Lung (tissue), 12 donors: ENCODE measurements around the gene SLFNL1. TPM values are rescaled to one million over a fixed set of nuclear protein-coding genes. Genes with fewer than 3 reads are reported as not detected.

Experiments used
- ATAC-seq: fragments of 200-7000 bp; cut with Tn5 transposase; one replicate; pipeline ENCODE4 v1.9.1; 2020; ENCODE audit warnings: moderate number of reproducible peaks; ENCODE audit not compliant: insufficient read depth, low FRiP score
- DNase-seq, 3 donors: peaks; one replicate each; pipeline ENCODE4 v3.0.0-alpha.2; 2013 to 2017
- H3K27ac ChIP-seq, 2 donors: one replicate each; pipeline ENCODE4 v1.5.1; 2013; ENCODE audit warnings: mild to moderate bottlenecking in 2 of 2, moderate library complexity in 2 of 2, control low read depth in 1 of 2, inconsistent platforms in 1 of 2, low read depth in 1 of 2, low read length in 1 of 2
- H3K27me3 ChIP-seq, 3 donors: one replicate each; pipeline ENCODE4 v1.5.1; 2013; ENCODE audit warnings: low read length in 2 of 3; ENCODE audit not compliant: control insufficient read depth in 3 of 3, insufficient read depth in 3 of 3
- H3K36me3 ChIP-seq, 4 donors: one replicate each; pipeline ENCODE4 v1.5.1; 2013; ENCODE audit warnings: low read length in 4 of 4, mild to moderate bottlenecking in 1 of 4, moderate library complexity in 1 of 4; ENCODE audit not compliant: control insufficient read depth in 4 of 4, insufficient read depth in 4 of 4
- H3K4me1 ChIP-seq, 5 donors: one replicate each; pipeline ENCODE4 v1.5.1; 2013; ENCODE audit warnings: low read length in 5 of 5, mild to moderate bottlenecking in 2 of 5, moderate library complexity in 1 of 5; ENCODE audit not compliant: control insufficient read depth in 5 of 5, insufficient read depth in 5 of 5
- H3K4me3 ChIP-seq: one replicate; pipeline ENCODE4 v1.5.1; 2013; ENCODE audit warnings: mild to moderate bottlenecking, control low read depth, moderate library complexity
- H3K9ac ChIP-seq, 2 donors: one replicate each; pipeline ENCODE4 v1.5.1; 2013; ENCODE audit warnings: low read length in 2 of 2, control low read depth in 1 of 2; ENCODE audit not compliant: insufficient read depth in 1 of 2
- H3K9me3 ChIP-seq, 4 donors: one replicate each; pipeline ENCODE4 v1.5.1; 2013; ENCODE audit warnings: low read length in 3 of 4, mild to moderate bottlenecking in 1 of 4, moderate library complexity in 1 of 4; ENCODE audit not compliant: control insufficient read depth in 4 of 4, insufficient read depth in 3 of 4
- CTCF ChIP-seq: IDR thresholded peaks from 2 replicates; pipeline ENCODE4 v1.5.1; 2012; ENCODE audit warnings: mild to moderate bottlenecking; ENCODE audit errors: control extremely low read depth, extremely low read depth
- WGBS, 2 donors: extraction: QIAGEN DNeasy Blood & Tissue Kit; methylation state at CpG; one replicate each; pipeline ENCODE4 v1.1.7; 2013; 5-methylcytosine and 5-hydroxymethylcytosine counted together
- polyA plus RNA-seq, 2 donors: library from polyadenylated mRNA; stranded (reverse); fragments of 200-250 nt; gene quantifications; one replicate each; pipeline ENCODE4 v1.2.1, GENCODE V29; 2013
- total RNA-seq, 2 donors: library from RNA; depleted of rRNA in 1 of 2; stranded (reverse); fragments of >200 nt in 1 of 2; gene quantifications; one replicate each; pipeline ENCODE4 v1.2.1, GENCODE V29; 2014 to 2021
- donor health status: control.
- donor health status: control.
- donor health status: Bipolar disorder and iron deficiency.
- donor health status: healthy.
- donor health status: DM: yes; HTN: yes; CAD: no.

The SLFNL1 gene
- total and polyA plus RNA-seq, 4 donors, result 0.94 to 9.2 (median 3.2) TPM

- Histone ChIP-seq H3K27me3 (no peaks in the 10 kb centered on the region), H3K4me3 (no peak overlapping the region), H3K4me1 (peaks cover 2 to 22% (median 16%) of the 10 kb centered on the region in 5 donors), H3K9ac (no peak overlapping the region), H3K36me3 (peaks cover 17 to 29% (median 22%) of the 10 kb centered on the region in 4 donors), H3K27ac (peak overlapping the region in 1 of 2 donors; percentile 38), H3K9me3 (no peaks in the 10 kb centered on the region)
- TF ChIP-seq CTCF, result no peak
- 64 to 84% methylated on average over 3 of the region's 3 CpGs for WGBS, 2 donors
- ATAC-seq, result no peak
- DNase-seq, result no peak
Observed at GRCh38 chr1:40985875-40986274, 35.6 kb downstream of the SLFNL1 start.

- no peaks in the 10 kb centered on the region for H3K9me3 ChIP-seq
- DNase-seq (peak in 1 of 3 donors; percentile 17), ATAC-seq (no peak)
- H3K4me1 ChIP-seq, result peaks cover 5 to 27% (median 16%) of the 10 kb centered on the region in 5 donors
- H3K9ac ChIP-seq, result no peak overlapping the region
- no peak for TF ChIP-seq CTCF
- peaks cover 17 to 24% (median 22%) of the 10 kb centered on the region in 4 donors for H3K36me3 ChIP-seq
- no peak overlapping the region for H3K27ac ChIP-seq
- no peak overlapping the region for H3K4me3 ChIP-seq
- 49 to 69% methylated on average over 5 of the region's 5 CpGs for WGBS, 2 donors
- no peaks in the 10 kb centered on the region for H3K27me3 ChIP-seq
Observed at GRCh38 chr1:40985161-40985560, 36.4 kb downstream of the SLFNL1 start.

- no peak for ATAC-seq
- H3K27me3 ChIP-seq, result no peaks in the 10 kb centered on the region
- DNase-seq, result no peak
- peaks cover 17 to 24% (median 20%) of the 10 kb centered on the region in 4 donors for H3K36me3 ChIP-seq
- H3K4me3 ChIP-seq, result no peak overlapping the region
- H3K9ac ChIP-seq, result no peak overlapping the region
- TF ChIP-seq CTCF, result no peak
- H3K9me3 ChIP-seq, result no peaks in the 10 kb centered on the region
- WGBS, 2 donors, result 90 to 95% methylated on average over 4 of the region's 4 CpGs
- H3K4me1 ChIP-seq, result peaks cover 5 to 27% (median 16%) of the 10 kb centered on the region in 5 donors
- no peak overlapping the region for H3K27ac ChIP-seq
Observed at GRCh38 chr1:40984531-40984930, 37.0 kb downstream of the SLFNL1 start.

- 89 to 94% methylated on average over 2 of the region's 2 CpGs for WGBS, 2 donors
- H3K4me1 ChIP-seq, result peaks cover 6 to 29% (median 16%) of the 10 kb centered on the region in 5 donors
- TF ChIP-seq CTCF, result no peak
- H3K9me3 ChIP-seq, result no peaks in the 10 kb centered on the region
- DNase-seq, result no peak
- peaks cover 13 to 19% (median 17%) of the 10 kb centered on the region in 4 donors for H3K36me3 ChIP-seq
- H3K27ac ChIP-seq, result no peak overlapping the region
- H3K4me3 ChIP-seq, result no peak overlapping the region
- H3K27me3 ChIP-seq, result no peaks in the 10 kb centered on the region
- ATAC-seq, result no peak
- H3K9ac ChIP-seq, result no peak overlapping the region
Observed at GRCh38 chr1:40984066-40984465, 37.5 kb downstream of the SLFNL1 start.
